Measurements from ENCODE around the gene TTYH3. TPM values are rescaled to one million over a fixed set of nuclear protein-coding genes. Genes with fewer than 3 reads are reported as not detected.
A peak's percentile ranks its signal among the peaks of the same experiment; 100 is the strongest.

TTYH3 gene
- total RNA-seq, 1 donor from 2014 or later, result 33.9 TPM

- intact Hi-C loops (cut with DNase I), result no loop called here
- no peak overlapping the region for H3K27ac ChIP-seq
Observed at GRCh38 chr7:2708547-2709310, 76.9 kb downstream of the TTYH3 start.

GRCh38 chr7:2709553-2710285 is 77.9 kb downstream of the TTYH3 start:
- intact Hi-C loops (cut with DNase I), result loop anchor here (10.0 kb wide), 1 partner anchor 1685 kb away; no protein-coding TSS in a partner anchor
- Histone ChIP-seq H3K4me3 (no peak overlapping the region), H3K9me3 (no peaks in the 10 kb centered on the region), H3K27me3 (no peaks in the 10 kb centered on the region), H3K27ac (no peak overlapping the region), H3K4me1 (no peaks in the 10 kb centered on the region), H3K36me3 (no peaks in the 10 kb centered on the region)
- DNase-seq (ENCODE audit: extremely low spot score in 2 of 2), result no peak
- peak; percentile 74 to 77 (median 75) for TF ChIP-seq CTCF (IDR thresholded peaks at IDR 0.05)
- no peak for TF ChIP-seq POLR2AphosphoS5 (IDR thresholded peaks at IDR 0.05; ENCODE audit: insufficient read depth in 1 of 2, low read depth in 1 of 2)
- no peak for TF ChIP-seq POLR2A (IDR thresholded peaks at IDR 0.05)

More at GRCh38 chr7:2708547-2709310, 76.9 kb downstream of the TTYH3 start:
- Histone ChIP-seq H3K36me3 (no peaks in the 10 kb centered on the region), H3K9me3 (no peaks in the 10 kb centered on the region), H3K4me1 (no peaks in the 10 kb centered on the region), H3K27me3 (no peaks in the 10 kb centered on the region), H3K4me3 (no peak overlapping the region)
- TF ChIP-seq POLR2AphosphoS5 (IDR thresholded peaks at IDR 0.05; ENCODE audit: insufficient read depth in 1 of 2, low read depth in 1 of 2), result no peak
- TF ChIP-seq CTCF (IDR thresholded peaks at IDR 0.05), result no peak
- TF ChIP-seq POLR2A (IDR thresholded peaks at IDR 0.05), result no peak
- no peak for DNase-seq (ENCODE audit: extremely low spot score in 2 of 2)

- TF ChIP-seq CTCF (IDR thresholded peaks at IDR 0.05) (no peak), POLR2A (IDR thresholded peaks at IDR 0.05) (no peak), POLR2AphosphoS5 (IDR thresholded peaks at IDR 0.05; ENCODE audit: insufficient read depth in 1 of 2, low read depth in 1 of 2) (no peak)
- no peaks in the 10 kb centered on the region for H3K9me3 ChIP-seq
- no peaks in the 10 kb centered on the region for H3K4me1 ChIP-seq
- no peak overlapping the region for H3K4me3 ChIP-seq
- no peak overlapping the region for H3K27ac ChIP-seq
- no peaks in the 10 kb centered on the region for H3K27me3 ChIP-seq
- no peaks in the 10 kb centered on the region for H3K36me3 ChIP-seq
- intact Hi-C loops (cut with DNase I), result loop anchor here (10.0 kb wide), 1 partner anchor 1685 kb away; no protein-coding TSS in a partner anchor
- no peak for DNase-seq (ENCODE audit: extremely low spot score in 2 of 2)
Observed at GRCh38 chr7:2710286-2710655, 78.5 kb downstream of the TTYH3 start.

GRCh38 chr7:2710901-2711551 is 79.2 kb downstream of the TTYH3 start:
- Histone ChIP-seq H3K4me1 (no peaks in the 10 kb centered on the region), H3K27me3 (no peaks in the 10 kb centered on the region), H3K4me3 (no peak overlapping the region), H3K9me3 (no peaks in the 10 kb centered on the region), H3K27ac (no peak overlapping the region), H3K36me3 (no peaks in the 10 kb centered on the region)
- no peak for DNase-seq (ENCODE audit: extremely low spot score in 2 of 2)
- no peak for TF ChIP-seq POLR2AphosphoS5 (IDR thresholded peaks at IDR 0.05; ENCODE audit: insufficient read depth in 1 of 2, low read depth in 1 of 2)
- no peak for TF ChIP-seq CTCF (IDR thresholded peaks at IDR 0.05)
- no peak for TF ChIP-seq POLR2A (IDR thresholded peaks at IDR 0.05)
- intact Hi-C loops (cut with DNase I), result loop anchor here (10.0 kb wide), 1 partner anchor 1686 kb away; no protein-coding TSS in a partner anchor

Data from vagina (tissue), 2 donors.